SK-N-SH treated with all-trans-retinoic acid at 6 μM for 48 hours (cell line): Measurements from ENCODE around the gene NBAS.

Experiments
- ATAC-seq: fragments of 200-7000 bp; cut with Tn5 transposase; 3 replicates; pipeline ENCODE4 v1.9.1; 2020; ENCODE audit warnings: mild to moderate bottlenecking, moderate library complexity
- ARNTL ChIP-seq: fragments of 450-650 bp; formaldehyde crosslinking; IDR thresholded peaks from 2 replicates; pipeline ENCODE4 v1.5.0; 2020; ENCODE audit warnings: low read depth, mild to moderate bottlenecking, moderate library complexity, borderline replicate concordance
- BACH2 ChIP-seq: fragments of 250-450 bp; sonication (Bioruptor Pico); IDR thresholded peaks from 2 replicates; pipeline ENCODE4 v1.9.0; 2021; ENCODE audit warnings: mild to moderate bottlenecking, borderline replicate concordance
- CSDC2 ChIP-seq: fragments of 250-450 bp; sonication (Bioruptor Pico); IDR thresholded peaks from 2 replicates; pipeline ENCODE4 v1.5.0; 2020; ENCODE audit warnings: mild to moderate bottlenecking, moderate library complexity
- ESRRG ChIP-seq: fragments of 250-450 bp; sonication (Bioruptor Pico); IDR thresholded peaks from 2 replicates; pipeline ENCODE4 v1.6.1; 2021; ENCODE audit warnings: mild to moderate bottlenecking
- GLIS3 ChIP-seq: fragments of 250-450 bp; sonication (Bioruptor Pico); IDR thresholded peaks from 2 replicates; pipeline ENCODE4 v1.5.0; 2020; ENCODE audit warnings: mild to moderate bottlenecking, moderate library complexity
- ISL1 ChIP-seq: fragments of 250-450 bp; sonication (Bioruptor Pico); IDR thresholded peaks from 2 replicates; pipeline ENCODE4 v2.1.2; 2022; ENCODE audit warnings: mild to moderate bottlenecking, moderate library complexity
- OSR1 ChIP-seq: fragments of 250-450 bp; sonication (Bioruptor Pico); IDR thresholded peaks from 2 replicates; pipeline ENCODE4 v1.8.0; 2022; ENCODE audit warnings: moderate library complexity, mild to moderate bottlenecking, inconsistent platforms
- PPARA ChIP-seq: fragments of 250-450 bp; sonication (Bioruptor Pico); IDR thresholded peaks from 2 replicates; pipeline ENCODE4 v1.5.0; 2020; ENCODE audit warnings: mild to moderate bottlenecking, borderline replicate concordance
- RARB ChIP-seq: fragments of 250-450 bp; sonication (Bioruptor Pico); IDR thresholded peaks from 2 replicates; pipeline ENCODE4 v1.8.0; 2021; ENCODE audit warnings: mild to moderate bottlenecking, moderate library complexity
- SNAI2 ChIP-seq: fragments of 250-450 bp; sonication (Bioruptor Pico); IDR thresholded peaks from 2 replicates; pipeline ENCODE4 v1.5.0; 2020; ENCODE audit warnings: mild to moderate bottlenecking, moderate library complexity
- TOX ChIP-seq: fragments of 250-450 bp; sonication (Bioruptor Pico); IDR thresholded peaks from 2 replicates; pipeline ENCODE4 v1.8.0; 2021; ENCODE audit warnings: mild to moderate bottlenecking, moderate library complexity, borderline replicate concordance
- ZC3H10 ChIP-seq: fragments of 250-450 bp; sonication (Bioruptor Pico); IDR thresholded peaks from 2 replicates; pipeline ENCODE4 v1.5.1; 2021; ENCODE audit warnings: mild to moderate bottlenecking, moderate library complexity
- ZFP3 ChIP-seq: fragments of 250-450 bp; sonication (Bioruptor Pico); IDR thresholded peaks from 2 replicates; pipeline ENCODE4 v1.5.0; 2020; ENCODE audit warnings: mild to moderate bottlenecking, moderate library complexity
- ZFP30 ChIP-seq: fragments of 450-650 bp; formaldehyde crosslinking; IDR thresholded peaks from 2 replicates; pipeline ENCODE4 v1.5.0; 2022; ENCODE audit warnings: mild to moderate bottlenecking, moderate library complexity
- ZNF565 ChIP-seq: fragments of 450-650 bp; formaldehyde crosslinking; conservative IDR thresholded peaks from 2 replicates; pipeline ENCODE4 v1.5.0; 2020; ENCODE audit warnings: low read depth, mild to moderate bottlenecking, moderate library complexity
- ZNF70 ChIP-seq: fragments of 450-650 bp; formaldehyde crosslinking; IDR thresholded peaks from 2 replicates; pipeline ENCODE4 v1.5.0; 2020; ENCODE audit warnings: mild to moderate bottlenecking, moderate library complexity
- ZNF8 ChIP-seq: fragments of 450-650 bp; formaldehyde crosslinking; IDR thresholded peaks from 2 replicates; pipeline ENCODE4 v1.5.0; 2020; ENCODE audit warnings: mild to moderate bottlenecking, moderate library complexity
- TF ChIP-seq, protein P1 (sequence below): fragments of 250-450 bp; sonication (Bioruptor Pico); IDR thresholded peaks from 2 replicates; pipeline ENCODE4 v1.8.0; 2020; ENCODE audit warnings: mild to moderate bottlenecking, moderate library complexity, borderline replicate concordance
- TF ChIP-seq, protein P2 (sequence below): fragments of 250-450 bp; sonication (Bioruptor Pico); IDR thresholded peaks from 2 replicates; pipeline ENCODE4 v1.5.1; 2021; ENCODE audit warnings: mild to moderate bottlenecking, moderate library complexity
- TF ChIP-seq, protein P3 (sequence below): fragments of 250-450 bp; sonication (Bioruptor Pico); IDR thresholded peaks from 2 replicates; pipeline ENCODE4 v1.5.1; 2020; ENCODE audit warnings: low read depth, mild to moderate bottlenecking, moderate library complexity
- TF ChIP-seq, protein P4 (sequence below): fragments of 250-450 bp; sonication (Bioruptor Pico); IDR thresholded peaks from 2 replicates; pipeline ENCODE4 v1.5.0; 2020; ENCODE audit warnings: mild to moderate bottlenecking, moderate library complexity
- TF ChIP-seq, protein P5 (sequence below): fragments of 250-450 bp; sonication (Bioruptor Pico); IDR thresholded peaks from 2 replicates; pipeline ENCODE4 v1.8.0; 2021; ENCODE audit warnings: low read depth, mild to moderate bottlenecking, moderate library complexity, borderline replicate concordance

NBAS gene

DNA sequence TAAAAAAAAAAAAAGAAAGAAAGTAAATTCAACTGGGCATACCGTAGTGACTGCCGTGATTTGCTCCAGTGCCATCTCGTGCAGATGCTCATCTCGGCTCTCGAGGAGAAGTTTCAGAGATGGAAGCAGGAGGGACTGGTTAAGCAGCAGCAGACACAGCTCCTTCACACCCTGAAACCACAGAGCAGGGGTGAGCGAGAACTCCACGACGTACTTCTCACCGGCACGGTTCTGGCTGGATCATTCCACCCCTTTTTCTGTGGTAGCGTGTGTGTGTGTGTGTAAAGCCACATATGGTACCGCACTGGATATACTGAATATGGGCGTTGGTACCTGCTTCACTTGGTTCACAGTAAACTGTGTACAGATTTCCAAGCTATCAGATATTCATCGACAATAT lies 382.2 kb downstream of the NBAS start:
- no peak for TF ChIP-seq OSR1
- TF ChIP-seq ESRRG (CRISPR knock-in tag): no peak
- TF ChIP-seq, protein P1, sequence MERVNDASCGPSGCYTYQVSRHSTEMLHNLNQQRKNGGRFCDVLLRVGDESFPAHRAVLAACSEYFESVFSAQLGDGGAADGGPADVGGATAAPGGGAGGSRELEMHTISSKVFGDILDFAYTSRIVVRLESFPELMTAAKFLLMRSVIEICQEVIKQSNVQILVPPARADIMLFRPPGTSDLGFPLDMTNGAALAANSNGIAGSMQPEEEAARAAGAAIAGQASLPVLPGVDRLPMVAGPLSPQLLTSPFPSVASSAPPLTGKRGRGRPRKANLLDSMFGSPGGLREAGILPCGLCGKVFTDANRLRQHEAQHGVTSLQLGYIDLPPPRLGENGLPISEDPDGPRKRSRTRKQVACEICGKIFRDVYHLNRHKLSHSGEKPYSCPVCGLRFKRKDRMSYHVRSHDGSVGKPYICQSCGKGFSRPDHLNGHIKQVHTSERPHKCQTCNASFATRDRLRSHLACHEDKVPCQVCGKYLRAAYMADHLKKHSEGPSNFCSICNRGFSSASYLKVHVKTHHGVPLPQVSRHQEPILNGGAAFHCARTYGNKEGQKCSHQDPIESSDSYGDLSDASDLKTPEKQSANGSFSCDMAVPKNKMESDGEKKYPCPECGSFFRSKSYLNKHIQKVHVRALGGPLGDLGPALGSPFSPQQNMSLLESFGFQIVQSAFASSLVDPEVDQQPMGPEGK (CRISPR knock-in tag): no peak
- TF ChIP-seq, protein P2, sequence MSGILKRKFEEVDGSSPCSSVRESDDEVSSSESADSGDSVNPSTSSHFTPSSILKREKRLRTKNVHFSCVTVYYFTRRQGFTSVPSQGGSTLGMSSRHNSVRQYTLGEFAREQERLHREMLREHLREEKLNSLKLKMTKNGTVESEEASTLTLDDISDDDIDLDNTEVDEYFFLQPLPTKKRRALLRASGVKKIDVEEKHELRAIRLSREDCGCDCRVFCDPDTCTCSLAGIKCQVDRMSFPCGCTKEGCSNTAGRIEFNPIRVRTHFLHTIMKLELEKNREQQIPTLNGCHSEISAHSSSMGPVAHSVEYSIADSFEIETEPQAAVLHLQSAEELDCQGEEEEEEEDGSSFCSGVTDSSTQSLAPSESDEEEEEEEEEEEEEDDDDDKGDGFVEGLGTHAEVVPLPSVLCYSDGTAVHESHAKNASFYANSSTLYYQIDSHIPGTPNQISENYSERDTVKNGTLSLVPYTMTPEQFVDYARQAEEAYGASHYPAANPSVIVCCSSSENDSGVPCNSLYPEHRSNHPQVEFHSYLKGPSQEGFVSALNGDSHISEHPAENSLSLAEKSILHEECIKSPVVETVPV (CRISPR knock-in tag): no peak
- no peak for TF ChIP-seq RARB (CRISPR knock-in tag)
- TF ChIP-seq ISL1 (CRISPR knock-in tag): no peak
- TF ChIP-seq, protein P3, sequence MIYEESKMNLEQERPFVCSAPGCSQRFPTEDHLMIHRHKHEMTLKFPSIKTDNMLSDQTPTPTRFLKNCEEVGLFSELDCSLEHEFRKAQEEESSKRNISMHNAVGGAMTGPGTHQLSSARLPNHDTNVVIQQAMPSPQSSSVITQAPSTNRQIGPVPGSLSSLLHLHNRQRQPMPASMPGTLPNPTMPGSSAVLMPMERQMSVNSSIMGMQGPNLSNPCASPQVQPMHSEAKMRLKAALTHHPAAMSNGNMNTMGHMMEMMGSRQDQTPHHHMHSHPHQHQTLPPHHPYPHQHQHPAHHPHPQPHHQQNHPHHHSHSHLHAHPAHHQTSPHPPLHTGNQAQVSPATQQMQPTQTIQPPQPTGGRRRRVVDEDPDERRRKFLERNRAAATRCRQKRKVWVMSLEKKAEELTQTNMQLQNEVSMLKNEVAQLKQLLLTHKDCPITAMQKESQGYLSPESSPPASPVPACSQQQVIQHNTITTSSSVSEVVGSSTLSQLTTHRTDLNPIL (CRISPR knock-in tag): no peak
- TF ChIP-seq ZC3H10 (CRISPR knock-in tag): no peak
- TF ChIP-seq, protein P4, sequence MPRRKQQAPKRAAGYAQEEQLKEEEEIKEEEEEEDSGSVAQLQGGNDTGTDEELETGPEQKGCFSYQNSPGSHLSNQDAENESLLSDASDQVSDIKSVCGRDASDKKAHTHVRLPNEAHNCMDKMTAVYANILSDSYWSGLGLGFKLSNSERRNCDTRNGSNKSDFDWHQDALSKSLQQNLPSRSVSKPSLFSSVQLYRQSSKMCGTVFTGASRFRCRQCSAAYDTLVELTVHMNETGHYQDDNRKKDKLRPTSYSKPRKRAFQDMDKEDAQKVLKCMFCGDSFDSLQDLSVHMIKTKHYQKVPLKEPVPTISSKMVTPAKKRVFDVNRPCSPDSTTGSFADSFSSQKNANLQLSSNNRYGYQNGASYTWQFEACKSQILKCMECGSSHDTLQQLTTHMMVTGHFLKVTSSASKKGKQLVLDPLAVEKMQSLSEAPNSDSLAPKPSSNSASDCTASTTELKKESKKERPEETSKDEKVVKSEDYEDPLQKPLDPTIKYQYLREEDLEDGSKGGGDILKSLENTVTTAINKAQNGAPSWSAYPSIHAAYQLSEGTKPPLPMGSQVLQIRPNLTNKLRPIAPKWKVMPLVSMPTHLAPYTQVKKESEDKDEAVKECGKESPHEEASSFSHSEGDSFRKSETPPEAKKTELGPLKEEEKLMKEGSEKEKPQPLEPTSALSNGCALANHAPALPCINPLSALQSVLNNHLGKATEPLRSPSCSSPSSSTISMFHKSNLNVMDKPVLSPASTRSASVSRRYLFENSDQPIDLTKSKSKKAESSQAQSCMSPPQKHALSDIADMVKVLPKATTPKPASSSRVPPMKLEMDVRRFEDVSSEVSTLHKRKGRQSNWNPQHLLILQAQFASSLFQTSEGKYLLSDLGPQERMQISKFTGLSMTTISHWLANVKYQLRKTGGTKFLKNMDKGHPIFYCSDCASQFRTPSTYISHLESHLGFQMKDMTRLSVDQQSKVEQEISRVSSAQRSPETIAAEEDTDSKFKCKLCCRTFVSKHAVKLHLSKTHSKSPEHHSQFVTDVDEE (CRISPR knock-in tag): no peak
- TF ChIP-seq BACH2: no peak
- no peak for TF ChIP-seq GLIS3 (CRISPR knock-in tag)
- no peak for TF ChIP-seq ZNF565 (CRISPR knock-in tag)
- no peak for TF ChIP-seq ZFP3 (CRISPR knock-in tag)
- TF ChIP-seq ZFP30 (CRISPR knock-in tag): no peak
- TF ChIP-seq CSDC2 (CRISPR knock-in tag): no peak
- TF ChIP-seq TOX (CRISPR knock-in tag): no peak
- TF ChIP-seq ZNF70 (CRISPR knock-in tag): no peak
- TF ChIP-seq ZNF8 (CRISPR knock-in tag): no peak
- no peak for TF ChIP-seq SNAI2 (CRISPR knock-in tag)
- no peak for TF ChIP-seq PPARA (CRISPR knock-in tag)
- ATAC-seq: no peak

DNA sequence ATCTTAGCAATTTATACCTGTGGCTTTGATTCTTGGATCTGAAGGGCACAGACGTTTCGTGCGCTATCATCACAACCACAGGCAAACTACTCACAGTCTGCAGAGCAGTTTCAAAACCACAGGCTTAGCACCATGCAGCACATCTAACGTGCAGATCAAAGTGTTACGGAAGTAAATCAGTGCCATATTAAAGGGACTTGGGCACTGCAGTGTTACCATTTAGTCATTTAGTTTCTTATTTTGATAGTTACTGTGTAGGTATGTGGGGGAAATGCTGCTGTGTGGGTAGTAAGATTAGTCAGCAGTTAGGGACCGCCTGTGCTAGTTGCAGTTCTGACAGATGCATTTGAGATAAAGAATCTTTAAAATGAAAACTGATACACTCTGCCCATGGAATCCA lies 384.0 kb downstream of the NBAS start:
- TF ChIP-seq, protein P5, sequence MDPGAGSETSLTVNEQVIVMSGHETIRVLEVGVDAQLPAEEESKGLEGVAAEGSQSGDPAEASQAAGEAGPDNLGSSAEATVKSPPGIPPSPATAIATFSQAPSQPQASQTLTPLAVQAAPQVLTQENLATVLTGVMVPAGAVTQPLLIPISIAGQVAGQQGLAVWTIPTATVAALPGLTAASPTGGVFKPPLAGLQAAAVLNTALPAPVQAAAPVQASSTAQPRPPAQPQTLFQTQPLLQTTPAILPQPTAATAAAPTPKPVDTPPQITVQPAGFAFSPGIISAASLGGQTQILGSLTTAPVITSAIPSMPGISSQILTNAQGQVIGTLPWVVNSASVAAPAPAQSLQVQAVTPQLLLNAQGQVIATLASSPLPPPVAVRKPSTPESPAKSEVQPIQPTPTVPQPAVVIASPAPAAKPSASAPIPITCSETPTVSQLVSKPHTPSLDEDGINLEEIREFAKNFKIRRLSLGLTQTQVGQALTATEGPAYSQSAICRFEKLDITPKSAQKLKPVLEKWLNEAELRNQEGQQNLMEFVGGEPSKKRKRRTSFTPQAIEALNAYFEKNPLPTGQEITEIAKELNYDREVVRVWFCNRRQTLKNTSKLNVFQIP: peak; percentile 6; the same call in 1 of the 2 replicates
- no peak for TF ChIP-seq TOX (CRISPR knock-in tag)
- peak; percentile 93 for ATAC-seq

DNA sequence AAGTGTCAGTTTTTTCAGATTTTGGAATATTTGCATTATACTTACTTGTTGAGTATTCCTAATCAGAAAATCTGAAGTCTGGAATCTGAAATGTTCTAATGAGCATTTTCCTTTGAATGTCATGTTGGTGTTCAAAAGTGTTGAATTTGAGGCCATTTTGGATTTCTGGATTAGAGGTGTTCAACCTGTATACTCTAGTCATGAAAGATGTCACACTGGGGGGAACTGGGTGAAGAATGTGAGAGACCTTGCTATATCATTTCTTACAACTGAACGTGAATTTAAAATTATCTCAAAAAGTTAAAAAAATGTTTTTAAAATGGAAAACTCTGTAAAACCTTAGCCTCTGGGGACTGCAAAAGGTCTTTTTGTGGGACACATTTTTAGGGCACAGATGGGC lies 384.5 kb downstream of the NBAS start:
- no peak for TF ChIP-seq PPARA (CRISPR knock-in tag)
- TF ChIP-seq ARNTL: no peak
- TF ChIP-seq, protein P5: no peak
- TF ChIP-seq, protein P4 (CRISPR knock-in tag): no peak
- TF ChIP-seq CSDC2 (CRISPR knock-in tag): no peak
- no peak for TF ChIP-seq ZFP30 (CRISPR knock-in tag)
- TF ChIP-seq, protein P2 (CRISPR knock-in tag): no peak
- TF ChIP-seq BACH2: no peak
- no peak for TF ChIP-seq ESRRG (CRISPR knock-in tag)
- no peak for TF ChIP-seq ZNF70 (CRISPR knock-in tag)
- TF ChIP-seq ZC3H10 (CRISPR knock-in tag): no peak
- no peak for TF ChIP-seq GLIS3 (CRISPR knock-in tag)
- ATAC-seq: no peak
